SU-DHL-6 (cell line): ENCODE data around the gene YY1.
A peak's percentile ranks its signal among the peaks of the same experiment; 100 is the strongest.

Source experiments
- H2AFZ ChIP-seq: fragments of 200-600 bp; sonication (generic); 2 replicates; pipeline ENCODE4 v1.6.1; 2014; ENCODE audit warnings: low read depth, mild to moderate bottlenecking, moderate library complexity, mixed read lengths, antibody characterized with exemption, low read length; ENCODE audit not compliant: severe bottlenecking
- H3F3A ChIP-seq: fragments of 200-600 bp; shearing (Covaris generic); 2 replicates; pipeline ENCODE4 v1.6.0; 2016; ENCODE audit warnings: antibody characterized with exemption, mild to moderate bottlenecking; ENCODE audit not compliant: insufficient read depth
- H3K27ac ChIP-seq: fragments of 200-600 bp; sonication (generic); 2 replicates; pipeline ENCODE4 v1.5.1; 2016; ENCODE audit warnings: low read depth, mild to moderate bottlenecking, low read length, moderate library complexity, mixed read lengths
- H3K27me3 ChIP-seq: fragments of 200-600 bp; sonication (generic), shearing (Covaris generic); 2 replicates; pipeline ENCODE4 v1.6.0; 2014; ENCODE audit warnings: mild to moderate bottlenecking, low read length
- H3K36me3 ChIP-seq: fragments of 200-600 bp; sonication (generic); 2 replicates; pipeline ENCODE4 v1.6.1; 2014; ENCODE audit warnings: mild to moderate bottlenecking, low read length, mixed read lengths
- H3K4me2 ChIP-seq: fragments of 300-600, 200-600 bp; shearing (Covaris generic), sonication (generic); 2 replicates; pipeline ENCODE4 v1.6.0; 2014; ENCODE audit warnings: low read length, low read depth, mild to moderate bottlenecking; ENCODE audit not compliant: poor library complexity, severe bottlenecking
- H3K4me3 ChIP-seq: fragments of 200-600 bp; sonication (generic); 2 replicates; pipeline ENCODE4 v1.5.1; 2014; ENCODE audit warnings: antibody characterized with exemption, low read length, mild to moderate bottlenecking, mixed read lengths; ENCODE audit not compliant: insufficient read depth, poor library complexity, severe bottlenecking
- H3K79me2 ChIP-seq: fragments of 200-600 bp; sonication (generic); 2 replicates; pipeline ENCODE4 v1.6.1; 2014; ENCODE audit warnings: mild to moderate bottlenecking, low read length, moderate library complexity; ENCODE audit not compliant: insufficient read depth
- H3K9ac ChIP-seq: fragments of 200-600 bp; sonication (generic); 2 replicates; pipeline ENCODE4 v1.7.0; 2014; ENCODE audit warnings: mild to moderate bottlenecking, low read length
- H3K9me2 ChIP-seq: fragments of 200-600 bp; sonication (generic); replicated peaks from 2 replicates; pipeline ENCODE4 v1.6.1; 2014; ENCODE audit warnings: low read length; ENCODE audit not compliant: insufficient read depth
- H3K9me3 ChIP-seq: fragments of 200-600 bp; sonication (generic); 2 replicates; pipeline ENCODE4 v1.6.1; 2014; ENCODE audit warnings: low read length, mixed read lengths; ENCODE audit not compliant: insufficient read depth
- H4K20me1 ChIP-seq: fragments of 200-600 bp; sonication (generic); 2 replicates; pipeline ENCODE4 v1.6.1; 2014; ENCODE audit warnings: low read depth, mild to moderate bottlenecking, antibody characterized with exemption, low read length, moderate library complexity, mixed read lengths
- CTCF ChIP-seq: fragments of 200-600 bp; sonication (generic); IDR thresholded peaks from one replicate; pipeline ENCODE4 v1.5.1; 2017; ENCODE audit warnings: antibody characterized with exemption, mild to moderate bottlenecking, low read length, moderate library complexity; ENCODE audit not compliant: insufficient read depth, poor library complexity, severe bottlenecking
- EZH2phosphoT487 ChIP-seq: fragments of 200-600 bp; sonication (generic), shearing (Covaris generic); conservative IDR thresholded peaks from 2 replicates; pipeline ENCODE4 v1.6.1; 2018; ENCODE audit warnings: mild to moderate bottlenecking, antibody characterized with exemption, low read length, moderate library complexity, mixed read lengths

Gene YY1

DNA sequence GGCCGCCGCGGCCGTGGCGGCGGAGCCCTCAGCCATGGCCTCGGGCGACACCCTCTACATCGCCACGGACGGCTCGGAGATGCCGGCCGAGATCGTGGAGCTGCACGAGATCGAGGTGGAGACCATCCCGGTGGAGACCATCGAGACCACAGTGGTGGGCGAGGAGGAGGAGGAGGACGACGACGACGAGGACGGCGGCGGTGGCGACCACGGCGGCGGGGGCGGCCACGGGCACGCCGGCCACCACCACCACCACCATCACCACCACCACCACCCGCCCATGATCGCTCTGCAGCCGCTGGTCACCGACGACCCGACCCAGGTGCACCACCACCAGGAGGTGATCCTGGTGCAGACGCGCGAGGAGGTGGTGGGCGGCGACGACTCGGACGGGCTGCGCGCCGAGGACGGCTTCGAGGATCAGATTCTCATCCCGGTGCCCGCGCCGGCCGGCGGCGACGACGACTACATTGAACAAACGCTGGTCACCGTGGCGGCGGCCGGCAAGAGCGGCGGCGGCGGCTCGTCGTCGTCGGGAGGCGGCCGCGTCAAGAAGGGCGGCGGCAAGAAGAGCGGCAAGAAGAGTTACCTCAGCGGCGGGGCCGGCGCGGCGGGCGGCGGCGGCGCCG lies 381 bp downstream of the YY1 start:
- TF ChIP-seq CTCF (no peak), EZH2phosphoT487 (no peak)
- Histone ChIP-seq H3K27ac (peak overlapping the region; percentile 90), H3K27me3 (no peaks in the 10 kb centered on the region), H3K36me3 (0 out of 2 replicates have a peak, but pooled peaks cover 6% of the 10 kb centered on the region), H3K79me2 (peaks cover 90% of the 10 kb centered on the region), H3K4me2 (peak overlapping the region; percentile 50), H3K9ac (peak overlapping the region; percentile 96), H2AFZ (no peak overlapping the region), H3K9me3 (no peaks in the 10 kb centered on the region), H4K20me1 (peaks cover 27% of the 10 kb centered on the region), H3K4me3 (peak overlapping the region; percentile 91), H3F3A (peaks cover 21% of the 10 kb centered on the region), H3K9me2 (no peaks in the 10 kb centered on the region)

DNA sequence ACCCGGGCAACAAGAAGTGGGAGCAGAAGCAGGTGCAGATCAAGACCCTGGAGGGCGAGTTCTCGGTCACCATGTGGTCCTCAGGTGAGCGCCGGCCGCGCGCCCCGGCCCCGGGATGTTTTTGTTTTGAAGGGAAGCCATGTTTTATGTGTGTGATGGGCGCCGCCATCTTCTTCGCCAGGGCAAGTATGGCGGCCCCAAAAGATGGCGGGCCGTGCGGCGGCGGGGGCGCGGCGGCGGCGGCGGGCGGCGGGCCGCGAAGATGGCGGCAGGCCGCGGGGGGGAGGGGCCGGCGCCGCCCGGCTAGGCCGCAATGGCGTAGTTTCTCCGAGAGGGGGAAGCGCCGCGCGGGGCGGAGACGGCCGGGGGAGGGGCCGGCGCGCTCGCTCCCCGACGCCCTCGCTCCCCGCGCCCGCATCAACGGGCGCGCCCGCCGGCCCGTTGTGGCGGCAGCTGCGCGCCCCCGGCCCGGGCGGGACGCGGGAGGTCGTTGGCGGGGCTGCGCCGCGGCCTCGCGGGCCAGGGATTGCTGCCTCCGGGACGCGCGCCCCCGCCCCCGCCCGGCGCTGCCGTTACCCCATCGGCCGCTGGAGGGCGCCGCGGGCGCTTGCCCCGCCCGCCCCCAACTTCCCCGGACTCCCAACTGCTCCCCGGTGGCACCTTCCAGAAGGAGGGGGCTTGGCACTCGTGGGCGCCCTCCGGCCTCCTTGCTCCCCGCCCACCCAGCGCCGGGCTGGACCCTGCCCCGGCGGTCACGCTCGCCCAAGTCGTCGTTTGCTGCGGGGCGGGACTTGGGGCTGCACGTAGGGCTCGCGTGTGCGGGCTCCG lies 1.1 kb downstream of the YY1 start:
- Histone ChIP-seq H3K36me3 (0 out of 2 replicates have a peak, but pooled peaks cover 6% of the 10 kb centered on the region), H3K9me3 (no peaks in the 10 kb centered on the region), H3K4me3 (peak overlapping the region; percentile 91), H3K27ac (peak overlapping the region; percentile 90), H3K9ac (peak overlapping the region; percentile 96), H3K9me2 (no peaks in the 10 kb centered on the region), H3K27me3 (no peaks in the 10 kb centered on the region), H3F3A (peaks cover 21% of the 10 kb centered on the region), H2AFZ (no peak overlapping the region), H3K4me2 (peak overlapping the region; percentile 97), H4K20me1 (peaks cover 20% of the 10 kb centered on the region), H3K79me2 (peaks cover 90% of the 10 kb centered on the region)
- TF ChIP-seq CTCF (peak; percentile 34), EZH2phosphoT487 (no peak)

DNA sequence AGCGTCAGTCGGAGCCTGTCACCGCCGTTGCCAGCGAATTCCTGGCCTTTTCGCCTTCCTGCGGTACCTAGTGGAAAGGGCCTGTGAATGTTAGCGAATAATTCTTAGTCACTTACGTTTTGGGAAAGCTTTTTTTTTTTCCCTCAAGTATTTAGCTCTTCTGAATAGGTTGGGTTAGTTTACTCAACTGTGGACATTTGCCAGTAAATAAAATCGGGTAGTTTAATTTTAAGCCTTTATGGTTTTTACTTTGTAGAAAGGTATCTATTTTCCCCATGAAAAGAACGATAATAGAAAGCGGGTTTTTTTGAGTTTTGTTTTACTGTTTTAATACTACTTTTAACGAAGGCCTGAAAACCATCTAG lies 1.7 kb downstream of the YY1 start:
- H4K20me1 ChIP-seq = peaks cover 20% of the 10 kb centered on the region
- peak overlapping the region; percentile 97 for H3K4me2 ChIP-seq
- H3K79me2 ChIP-seq = peaks cover 90% of the 10 kb centered on the region
- H3K27me3 ChIP-seq = no peaks in the 10 kb centered on the region
- H3K27ac ChIP-seq = peak overlapping the region; percentile 78
- H3K36me3 ChIP-seq = 0 out of 2 replicates have a peak, but pooled peaks cover 6% of the 10 kb centered on the region
- peak overlapping the region; percentile 78 for H3K9ac ChIP-seq
- H2AFZ ChIP-seq = no peak overlapping the region
- no peaks in the 10 kb centered on the region for H3K9me3 ChIP-seq
- H3K4me3 ChIP-seq = peak overlapping the region; percentile 88
- no peak for TF ChIP-seq EZH2phosphoT487
- TF ChIP-seq CTCF = no peak
- peaks cover 21% of the 10 kb centered on the region for H3F3A ChIP-seq
- no peaks in the 10 kb centered on the region for H3K9me2 ChIP-seq
